Neural cell (in vitro differentiated cells): ENCODE measurements around the gene RABGGTA. TPM values are rescaled to one million over a fixed set of nuclear protein-coding genes. Genes with fewer than 3 reads are reported as not detected.

Experiments used
- H2AFZ ChIP-seq: fragments of 200-600, 300-800 bp; sonication (generic), shearing (Covaris generic); 2 replicates; pipeline ENCODE4 v1.6.0; 2014; ENCODE audit warnings: low read depth, mild to moderate bottlenecking, antibody characterized with exemption, low read length, moderate library complexity
- H3F3A ChIP-seq: fragments of 200-600 bp; shearing (Covaris generic); 2 replicates; pipeline ENCODE4 v1.6.1; 2016; ENCODE audit warnings: mild to moderate bottlenecking, moderate library complexity, mixed read lengths, antibody characterized with exemption, low read length; ENCODE audit not compliant: insufficient read depth, poor library complexity, severe bottlenecking
- H3K27ac ChIP-seq: fragments of 200-600, 300-800 bp; sonication (generic), shearing (Covaris generic); 2 replicates; pipeline ENCODE4 v1.5.1; 2014; ENCODE audit warnings: mild to moderate bottlenecking, low read length, moderate library complexity
- H3K27me3 ChIP-seq: fragments of 300-800, 200-600 bp; sonication (generic), shearing (Covaris generic); 2 replicates; pipeline ENCODE4 v1.6.0; 2014; ENCODE audit warnings: mild to moderate bottlenecking, low read depth, low read length, moderate library complexity; ENCODE audit not compliant: insufficient read depth
- H3K36me3 ChIP-seq: fragments of 300-800, 200-600 bp; sonication (generic), shearing (Covaris generic); 2 replicates; pipeline ENCODE4 v1.5.1; 2014; ENCODE audit warnings: mild to moderate bottlenecking, antibody characterized with exemption, low read length, moderate library complexity; ENCODE audit not compliant: insufficient read depth
- H3K4me2 ChIP-seq: fragments of 300-800, 200-600 bp; sonication (generic), shearing (Covaris generic); 2 replicates; pipeline ENCODE4 v1.6.0; 2014; ENCODE audit warnings: mild to moderate bottlenecking, low read length
- H3K4me3 ChIP-seq: fragments of 300-800, 200-600 bp; sonication (generic), shearing (Covaris generic); 2 replicates; pipeline ENCODE4 v1.5.1; 2014; ENCODE audit warnings: mild to moderate bottlenecking, low read length, moderate library complexity
- H3K79me2 ChIP-seq: fragments of 200-600 bp; shearing (Covaris generic); replicated peaks from 2 replicates; pipeline ENCODE4 v1.6.0; 2014; ENCODE audit warnings: mild to moderate bottlenecking, low read length, moderate library complexity; ENCODE audit not compliant: insufficient read depth
- H3K9ac ChIP-seq: fragments of 300-800, 200-600 bp; sonication (generic), shearing (Covaris generic); 2 replicates; pipeline ENCODE4 v1.6.1; 2016; ENCODE audit warnings: mild to moderate bottlenecking, low read length, mixed read lengths
- H3K9me2 ChIP-seq: fragments of 200-600 bp; shearing (Covaris generic); 2 replicates; pipeline ENCODE4 v1.6.1; 2016; ENCODE audit warnings: mild to moderate bottlenecking, low read length, mixed read lengths; ENCODE audit not compliant: insufficient read depth
- H3K9me3 ChIP-seq: fragments of 200-600, 300-800 bp; sonication (generic), shearing (Covaris generic); 2 replicates; pipeline ENCODE4 v1.6.1; 2016; ENCODE audit warnings: mild to moderate bottlenecking, mixed run types, low read length, moderate library complexity, mixed read lengths
- H4K20me1 ChIP-seq: fragments of 200-600 bp; shearing (Covaris generic); 2 replicates; pipeline ENCODE4 v1.6.1; 2016; ENCODE audit warnings: mild to moderate bottlenecking, mixed run types; ENCODE audit not compliant: insufficient read depth
- EP300 ChIP-seq: fragments of 450-650 bp; conservative IDR thresholded peaks from 2 replicates; pipeline ENCODE4 v1.6.1; 2014; ENCODE audit warnings: antibody characterized with exemption, mild to moderate bottlenecking, moderate library complexity; ENCODE audit not compliant: poor library complexity, severe bottlenecking
- EZH2 ChIP-seq: fragments of 200-600, 300-800 bp; shearing (Covaris generic), sonication (generic); IDR thresholded peaks from 2 replicates; pipeline ENCODE4 v1.6.1; 2014; ENCODE audit warnings: antibody characterized with exemption, low read length, borderline replicate concordance, mild to moderate bottlenecking; ENCODE audit not compliant: insufficient read depth, poor library complexity, severe bottlenecking
- MXI1 ChIP-seq: fragments of 450-650 bp; conservative IDR thresholded peaks from 2 replicates; pipeline ENCODE4 v1.6.1; 2014; ENCODE audit warnings: antibody characterized with exemption, mild to moderate bottlenecking; ENCODE audit not compliant: poor library complexity, severe bottlenecking
- POLR2AphosphoS5 ChIP-seq: IDR thresholded peaks from 2 replicates; pipeline ENCODE4 v1.6.1; 2012
- RAD21 ChIP-seq: fragments of 450-650 bp; conservative IDR thresholded peaks from 2 replicates; pipeline ENCODE4 v1.6.1; 2014; ENCODE audit warnings: antibody characterized with exemption, mild to moderate bottlenecking, moderate library complexity
- SMC3 ChIP-seq: fragments of 450-650 bp; conservative IDR thresholded peaks from 2 replicates; pipeline ENCODE4 v1.6.1; 2014; ENCODE audit warnings: antibody characterized with exemption, mild to moderate bottlenecking, moderate library complexity; ENCODE audit not compliant: poor library complexity
- TAF1 ChIP-seq: IDR thresholded peaks from 2 replicates; pipeline ENCODE4 v1.6.1; 2012; ENCODE audit warnings: low read depth
- polyA plus RNA-seq: library from polyadenylated mRNA; depleted of rRNA; stranded (reverse); fragments of >200 nt; gene quantifications from 2 replicates; pipeline ENCODE4 v1.2.3, GENCODE V29; 2014
- TF ChIP-seq, protein P1 (sequence below): fragments of 450-650 bp; IDR thresholded peaks from 2 replicates; pipeline ENCODE4 v1.5.1; 2014; ENCODE audit warnings: antibody characterized with exemption, mild to moderate bottlenecking, moderate library complexity; ENCODE audit not compliant: poor library complexity, severe bottlenecking
- TF ChIP-seq, protein P2 (sequence below): IDR thresholded peaks from 2 replicates; pipeline ENCODE4 v1.6.1; 2012; ENCODE audit warnings: borderline replicate concordance

The RABGGTA gene
- polyA plus RNA-seq, 1 donor from 2014 or later = 33.2 TPM

DNA sequence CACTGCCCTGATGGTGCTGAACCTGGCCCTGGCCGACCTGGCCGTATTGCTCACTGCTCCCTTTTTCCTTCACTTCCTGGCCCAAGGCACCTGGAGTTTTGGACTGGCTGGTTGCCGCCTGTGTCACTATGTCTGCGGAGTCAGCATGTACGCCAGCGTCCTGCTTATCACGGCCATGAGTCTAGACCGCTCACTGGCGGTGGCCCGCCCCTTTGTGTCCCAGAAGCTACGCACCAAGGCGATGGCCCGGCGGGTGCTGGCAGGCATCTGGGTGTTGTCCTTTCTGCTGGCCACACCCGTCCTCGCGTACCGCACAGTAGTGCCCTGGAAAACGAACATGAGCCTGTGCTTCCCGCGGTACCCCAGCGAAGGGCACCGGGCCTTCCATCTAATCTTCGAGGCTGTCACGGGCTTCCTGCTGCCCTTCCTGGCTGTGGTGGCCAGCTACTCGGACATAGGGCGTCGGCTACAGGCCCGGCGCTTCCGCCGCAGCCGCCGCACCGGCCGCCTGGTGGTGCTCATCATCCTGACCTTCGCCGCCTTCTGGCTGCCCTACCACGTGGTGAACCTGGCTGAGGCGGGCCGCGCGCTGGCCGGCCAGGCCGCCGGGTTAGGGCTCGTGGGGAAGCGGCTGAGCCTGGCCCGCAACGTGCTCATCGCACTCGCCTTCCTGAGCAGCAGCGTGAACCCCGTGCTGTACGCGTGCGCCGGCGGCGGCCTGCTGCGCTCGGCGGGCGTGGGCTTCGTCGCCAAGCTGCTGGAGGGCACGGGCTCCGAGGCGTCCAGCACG is 44.6 kb upstream of the RABGGTA start:
- Histone ChIP-seq H3K9me2 (no peaks in the 10 kb centered on the region), H3K79me2 (no peaks in the 10 kb centered on the region), H3K27ac (no peak overlapping the region), H3K4me2 (no peak overlapping the region), H3K9me3 (no peaks in the 10 kb centered on the region), H2AFZ (no peak overlapping the region), H3K36me3 (no peaks in the 10 kb centered on the region), H4K20me1 (no peaks in the 10 kb centered on the region), H3K4me3 (no peak overlapping the region), H3K27me3 (peaks cover 8% of the 10 kb centered on the region), H3F3A (no peaks in the 10 kb centered on the region), H3K9ac (no peak overlapping the region)
- TF ChIP-seq, protein P1, sequence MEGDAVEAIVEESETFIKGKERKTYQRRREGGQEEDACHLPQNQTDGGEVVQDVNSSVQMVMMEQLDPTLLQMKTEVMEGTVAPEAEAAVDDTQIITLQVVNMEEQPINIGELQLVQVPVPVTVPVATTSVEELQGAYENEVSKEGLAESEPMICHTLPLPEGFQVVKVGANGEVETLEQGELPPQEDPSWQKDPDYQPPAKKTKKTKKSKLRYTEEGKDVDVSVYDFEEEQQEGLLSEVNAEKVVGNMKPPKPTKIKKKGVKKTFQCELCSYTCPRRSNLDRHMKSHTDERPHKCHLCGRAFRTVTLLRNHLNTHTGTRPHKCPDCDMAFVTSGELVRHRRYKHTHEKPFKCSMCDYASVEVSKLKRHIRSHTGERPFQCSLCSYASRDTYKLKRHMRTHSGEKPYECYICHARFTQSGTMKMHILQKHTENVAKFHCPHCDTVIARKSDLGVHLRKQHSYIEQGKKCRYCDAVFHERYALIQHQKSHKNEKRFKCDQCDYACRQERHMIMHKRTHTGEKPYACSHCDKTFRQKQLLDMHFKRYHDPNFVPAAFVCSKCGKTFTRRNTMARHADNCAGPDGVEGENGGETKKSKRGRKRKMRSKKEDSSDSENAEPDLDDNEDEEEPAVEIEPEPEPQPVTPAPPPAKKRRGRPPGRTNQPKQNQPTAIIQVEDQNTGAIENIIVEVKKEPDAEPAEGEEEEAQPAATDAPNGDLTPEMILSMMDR = no peak
- no peak for TF ChIP-seq EP300
- TF ChIP-seq MXI1 = no peak
- TF ChIP-seq EZH2 = no peak
- no peak for TF ChIP-seq TAF1
- no peak for TF ChIP-seq RAD21
- TF ChIP-seq POLR2AphosphoS5 = no peak
- no peak for TF ChIP-seq SMC3
- TF ChIP-seq, protein P2, sequence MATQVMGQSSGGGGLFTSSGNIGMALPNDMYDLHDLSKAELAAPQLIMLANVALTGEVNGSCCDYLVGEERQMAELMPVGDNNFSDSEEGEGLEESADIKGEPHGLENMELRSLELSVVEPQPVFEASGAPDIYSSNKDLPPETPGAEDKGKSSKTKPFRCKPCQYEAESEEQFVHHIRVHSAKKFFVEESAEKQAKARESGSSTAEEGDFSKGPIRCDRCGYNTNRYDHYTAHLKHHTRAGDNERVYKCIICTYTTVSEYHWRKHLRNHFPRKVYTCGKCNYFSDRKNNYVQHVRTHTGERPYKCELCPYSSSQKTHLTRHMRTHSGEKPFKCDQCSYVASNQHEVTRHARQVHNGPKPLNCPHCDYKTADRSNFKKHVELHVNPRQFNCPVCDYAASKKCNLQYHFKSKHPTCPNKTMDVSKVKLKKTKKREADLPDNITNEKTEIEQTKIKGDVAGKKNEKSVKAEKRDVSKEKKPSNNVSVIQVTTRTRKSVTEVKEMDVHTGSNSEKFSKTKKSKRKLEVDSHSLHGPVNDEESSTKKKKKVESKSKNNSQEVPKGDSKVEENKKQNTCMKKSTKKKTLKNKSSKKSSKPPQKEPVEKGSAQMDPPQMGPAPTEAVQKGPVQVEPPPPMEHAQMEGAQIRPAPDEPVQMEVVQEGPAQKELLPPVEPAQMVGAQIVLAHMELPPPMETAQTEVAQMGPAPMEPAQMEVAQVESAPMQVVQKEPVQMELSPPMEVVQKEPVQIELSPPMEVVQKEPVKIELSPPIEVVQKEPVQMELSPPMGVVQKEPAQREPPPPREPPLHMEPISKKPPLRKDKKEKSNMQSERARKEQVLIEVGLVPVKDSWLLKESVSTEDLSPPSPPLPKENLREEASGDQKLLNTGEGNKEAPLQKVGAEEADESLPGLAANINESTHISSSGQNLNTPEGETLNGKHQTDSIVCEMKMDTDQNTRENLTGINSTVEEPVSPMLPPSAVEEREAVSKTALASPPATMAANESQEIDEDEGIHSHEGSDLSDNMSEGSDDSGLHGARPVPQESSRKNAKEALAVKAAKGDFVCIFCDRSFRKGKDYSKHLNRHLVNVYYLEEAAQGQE = no peak

DNA sequence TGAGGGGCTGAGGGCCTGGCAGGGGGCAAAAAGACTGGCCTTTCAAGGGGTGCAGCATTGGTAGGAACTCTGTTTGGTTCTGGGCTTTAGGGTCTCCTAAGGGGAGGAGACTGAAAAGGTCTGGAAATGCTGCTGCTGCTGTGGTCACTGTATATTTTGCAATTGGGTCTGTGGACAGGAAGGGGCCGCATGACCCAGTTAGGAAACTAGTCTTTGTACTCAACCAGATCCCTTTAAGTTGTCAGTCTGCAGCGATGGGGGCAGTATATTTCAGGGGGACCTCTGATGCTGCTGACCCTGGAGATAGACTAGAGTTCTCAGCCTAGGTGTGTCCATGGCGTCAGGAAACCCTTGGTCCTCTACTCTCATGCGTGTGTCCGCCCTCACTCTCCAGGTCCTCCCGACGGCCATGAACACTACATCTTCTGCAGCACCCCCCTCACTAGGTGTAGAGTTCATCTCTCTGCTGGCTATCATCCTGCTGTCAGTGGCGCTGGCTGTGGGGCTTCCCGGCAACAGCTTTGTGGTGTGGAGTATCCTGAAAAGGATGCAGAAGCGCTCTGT is 43.9 kb upstream of the RABGGTA start:
- Histone ChIP-seq H2AFZ (no peak overlapping the region), H3K9me3 (no peaks in the 10 kb centered on the region), H3K27me3 (peaks cover 8% of the 10 kb centered on the region), H3K4me2 (no peak overlapping the region), H3K27ac (no peak overlapping the region), H3K4me3 (no peak overlapping the region), H3K79me2 (no peaks in the 10 kb centered on the region), H3K36me3 (no peaks in the 10 kb centered on the region), H4K20me1 (no peaks in the 10 kb centered on the region), H3F3A (no peaks in the 10 kb centered on the region), H3K9me2 (no peaks in the 10 kb centered on the region), H3K9ac (no peak overlapping the region)
- TF ChIP-seq EZH2 (no peak), EP300 (no peak), MXI1 (no peak), POLR2AphosphoS5 (no peak), SMC3 (no peak), RAD21 (no peak), TAF1 (no peak)
- TF ChIP-seq, protein P1 = no peak
- TF ChIP-seq, protein P2 = no peak
